Measurements from ENCODE around the gene SOD2. TPM values are rescaled to one million over a fixed set of nuclear protein-coding genes. Genes with fewer than 3 reads are reported as not detected.

The SOD2 gene
- total and polyA plus RNA-seq, 2 donors (not counting 3 experiments of a cell fraction or from before 2014, with no cell fraction given): 31.6 to 62.7 TPM

GRCh38 chr6:159645640-159646039, 47.4 kb downstream of the SOD2 start:
- Histone ChIP-seq H3K9me1 (replicated peaks; ENCODE audit: control insufficient read depth, extremely low read depth, insufficient read depth, low read length) (no peaks in the 10 kb centered on the region), H2AFZ (ENCODE audit: low read depth, low read length) (no peak overlapping the region), H3K9ac (replicated peaks; ENCODE audit: extremely low read depth, insufficient read depth, low read length) (no peak overlapping the region), H3K27ac (ENCODE audit: insufficient read depth, low read depth, low read length) (no peak overlapping the region), H3K4me3 (replicated peaks in 1 of 3; ENCODE audit: insufficient read depth in 1 of 3, low read depth in 1 of 3, low read length in 3 of 3) (no peak overlapping the region), H3K4me1 (ENCODE audit: control insufficient read depth, extremely low read depth, insufficient read depth, low read length) (no peaks in the 10 kb centered on the region), H3K27me3 (ENCODE audit: control insufficient read depth in 2 of 2, insufficient read depth in 2 of 2, low read length in 2 of 2) (no peaks in the 10 kb centered on the region), H3K36me3 (ENCODE audit: control insufficient read depth in 2 of 2, extremely low read depth in 1 of 2, insufficient read depth in 2 of 2, low read length in 2 of 2) (no peaks in the 10 kb centered on the region), H4K20me1 (replicated peaks; ENCODE audit: control insufficient read depth, extremely low read depth, insufficient read depth, low read length) (no peaks in the 10 kb centered on the region), H3K4me2 (ENCODE audit: insufficient read depth, low read length) (no peak overlapping the region), H3K79me2 (ENCODE audit: control insufficient read depth, insufficient read depth, low read length) (no peaks in the 10 kb centered on the region), H3K9me3 (replicated peaks; ENCODE audit: control insufficient read depth, insufficient read depth, low read length) (no peaks in the 10 kb centered on the region)
- no peak for TF ChIP-seq MAX (IDR thresholded peaks at IDR 0.05; ENCODE audit: insufficient read depth, insufficient read length)
- no peak for TF ChIP-seq POLR2AphosphoS5 (IDR thresholded peaks at IDR 0.05; ENCODE audit: insufficient read depth, low read depth, low read length)
- TF ChIP-seq CTCF (IDR thresholded peaks at IDR 0.05; ENCODE audit: extremely low read depth in 1 of 2, insufficient read depth in 1 of 2, low read depth in 1 of 2, low read length in 2 of 2): no peak
- no peak for TF ChIP-seq POLR2A (IDR thresholded peaks at IDR 0.05; ENCODE audit: low read depth, low read length)
- TF ChIP-seq MYC (IDR thresholded peaks at IDR 0.05; ENCODE audit: low read depth, low read length): no peak
- no peak for TF ChIP-seq FOS (IDR thresholded peaks at IDR 0.05; ENCODE audit: borderline replicate concordance, insufficient read depth, low read length)
- no peak for TF ChIP-seq EZH2 (IDR thresholded peaks at IDR 0.05; ENCODE audit: borderline replicate concordance, low read depth, low read length, severe bottlenecking)
- TF ChIP-seq JUN (IDR thresholded peaks at IDR 0.05; ENCODE audit: borderline replicate concordance, insufficient read depth, insufficient read length, low read depth): no peak
- no peak for TF ChIP-seq GATA2 (IDR thresholded peaks at IDR 0.05; ENCODE audit: insufficient read depth, insufficient read length, low read depth, low read length)
- dilution Hi-C loops (cut with MboI; ENCODE audit: extremely low pct_ligation_motif_present, low sequenced_read_pairs) (no loop called here), intact Hi-C loops (cut with micrococcal nuclease) (no loop called here)
- DNase-seq (ENCODE audit: low read depth, low spot score): no peak
- BruUV-seq (replicated peaks): no TSS peak
- ChIA-PET CTCF (interaction anchor here (1.0 to 2.8 kb wide), 4 partner anchors 9 to 471 kb away, joined by 3 to 10 read pairs (median 8); no protein-coding TSS in a partner anchor), POLR2A (interaction anchor here (0.7 kb wide), 1 partner anchor 80 kb away, joined by 4 read pairs; no protein-coding TSS in a partner anchor)
- FAIRE-seq: no peak

Small RNA genes lying within 50 kb of the gene (small RNA-seq; reads per million reads assigned to genes)
- gene RNU4ATAC18P (ENCODE audit: insufficient read depth, insufficient read length, low read depth, low replicate concordance): not detected

Other genes with a start within 250 kb of the SOD2 start
- 75.6 and 81.6 TPM in 2 replicates for gene WTAP, start 34.3 kb upstream of the SOD2 start, total RNA-seq
- gene WTAP, start 34.3 kb upstream of the SOD2 start, polyA plus RNA-seq: 16.5 and 21.7 TPM in 2 replicates
- gene ACAT2, start 68.8 kb upstream of the SOD2 start, total RNA-seq: 114 and 131 TPM in 2 replicates
- gene ACAT2, start 68.8 kb upstream of the SOD2 start, polyA plus RNA-seq: 32.3 and 44.6 TPM in 2 replicates
- 288 and 302 TPM in 2 replicates for gene TCP1, start 96.4 kb upstream of the SOD2 start, total RNA-seq
- 112 and 168 TPM in 2 replicates for gene TCP1, start 96.4 kb upstream of the SOD2 start, polyA plus RNA-seq
- gene MRPL18, start 97.2 kb upstream of the SOD2 start, total RNA-seq: 70.7 and 70.8 TPM in 2 replicates
- gene MRPL18, start 97.2 kb upstream of the SOD2 start, polyA plus RNA-seq: 40.5 and 55.4 TPM in 2 replicates
- not detected in 2 replicates for gene PNLDC1, start 107.0 kb upstream of the SOD2 start, total RNA-seq
- not detected in 2 replicates for gene PNLDC1, start 107.0 kb upstream of the SOD2 start, polyA plus RNA-seq
- gene MAS1, start 197.7 kb upstream of the SOD2 start, total RNA-seq: not detected in 2 replicates
- gene MAS1, start 197.7 kb upstream of the SOD2 start, polyA plus RNA-seq: not detected in 2 replicates